HL-60 (cell line): ENCODE results near the gene NR5A1.

Source experiments
- DNase-seq, 2 experiments: peaks; one replicate each; pipeline ENCODE4 v3.0.0-alpha.2; 2010 to 2020; ENCODE audit warnings: low read depth in 1 of 2, low spot score in 1 of 2
- H3K27ac ChIP-seq: fragments of 250-450 bp; sonication (Bioruptor Pico); replicated peaks from 2 replicates; pipeline ENCODE4 v1.5.1; 2020; ENCODE audit warnings: mild to moderate bottlenecking, moderate library complexity
- H3K27me3 ChIP-seq: fragments of 250-450 bp; sonication (Bioruptor Pico); 2 replicates; pipeline ENCODE4 v1.5.1; 2021; ENCODE audit warnings: mild to moderate bottlenecking, moderate library complexity; ENCODE audit not compliant: insufficient read depth, poor library complexity, severe bottlenecking
- H3K4me3 ChIP-seq: replicated peaks from 2 replicates; pipeline ENCODE4 v1.5.1; 2011; ENCODE audit warnings: mild to moderate bottlenecking, control low read depth, low read length; ENCODE audit not compliant: insufficient read depth
- CTCF ChIP-seq: IDR thresholded peaks from one replicate; pipeline ENCODE4 v1.5.1; 2011; ENCODE audit warnings: low read length, control low read depth, inconsistent platforms; ENCODE audit not compliant: insufficient read depth
- GABPA ChIP-seq: IDR thresholded peaks from 2 replicates; pipeline ENCODE4 v1.6.1; 2012; ENCODE audit warnings: low read depth
- POLR2AphosphoS5 ChIP-seq: IDR thresholded peaks from 2 replicates; pipeline ENCODE4 v1.6.1; 2012; ENCODE audit warnings: low read depth
- REST ChIP-seq: IDR thresholded peaks from 2 replicates; pipeline ENCODE4 v1.6.1; 2012; ENCODE audit warnings: low read depth; ENCODE audit not compliant: insufficient replicate concordance
- SPI1 ChIP-seq: IDR thresholded peaks from 2 replicates; pipeline ENCODE4 v1.6.1; 2012; ENCODE audit warnings: low read depth, mild to moderate bottlenecking, borderline replicate concordance

The NR5A1 gene

GRCh38 chr9:124439086-124439485 lies 68.1 kb downstream of the NR5A1 start:
- no peak for DNase-seq
- TF ChIP-seq REST (no peak), POLR2AphosphoS5 (no peak), GABPA (no peak), CTCF (no peak), SPI1 (no peak)
- no peak overlapping the region for H3K4me3 ChIP-seq
- H3K27me3 ChIP-seq: no peaks in the 10 kb centered on the region
- H3K27ac ChIP-seq: no peak overlapping the region

- no peak overlapping the region for H3K27ac ChIP-seq
- no peak overlapping the region for H3K4me3 ChIP-seq
- no peaks in the 10 kb centered on the region for H3K27me3 ChIP-seq
- no peak for TF ChIP-seq CTCF
- TF ChIP-seq REST: no peak
- TF ChIP-seq SPI1: no peak
- no peak for TF ChIP-seq GABPA
- TF ChIP-seq POLR2AphosphoS5: no peak
- DNase-seq: no peak
These were observed 69.1 kb downstream of the NR5A1 start for GRCh38 chr9:124438091-124438490.

- Histone ChIP-seq H3K27me3 (no peaks in the 10 kb centered on the region), H3K4me3 (no peak overlapping the region), H3K27ac (no peak overlapping the region)
- TF ChIP-seq CTCF (no peak), POLR2AphosphoS5 (no peak), SPI1 (no peak), GABPA (no peak), REST (no peak)
- no peak for DNase-seq
These were observed 70.1 kb downstream of the NR5A1 start for GRCh38 chr9:124437086-124437485.
